H1 (cell line): ENCODE results near the gene PDE4DIP. TPM values are rescaled to one million over a fixed set of nuclear protein-coding genes. Genes with fewer than 3 reads are reported as not detected.
"Not testable (repeated sequence)": the region's sequence is repeated elsewhere in the genome, so short reads cannot be mapped to it uniquely, and the experiment has no call there.

Experiments
- CTCF ChIA-PET: fragments of 300-600 bp; sonication (Branson Sonifier 250); formaldehyde crosslinking; loops from one replicate; lab custom pipeline; 2021; ENCODE audit not compliant: partially characterized antibody; lab: Charles Lee
- POLR2A ChIA-PET: fragments of 300-600 bp; sonication (Branson Sonifier 250); formaldehyde crosslinking; loops from one replicate; lab custom pipeline; 2021; ENCODE audit warnings: inconsistent platforms; ENCODE audit not compliant: partially characterized antibody; lab: Charles Lee
- DNase-seq, 2 experiments: peaks; one replicate each; pipeline versions ENCODE4 v3.0.0 to v3.0.0-alpha.2; 2010 to 2022; ENCODE audit warnings: low spot score in 2 of 2, low read depth in 1 of 2, mixed read lengths in 1 of 2
- FAIRE-seq: peaks from 2 replicates; lab custom pipeline; 2011; peaks lifted over from hg19 to GRCh38; lab: Jason Lieb, UNC
- H2AFZ ChIP-seq: 2 replicates; pipeline ENCODE4 v1.8.1; 2012; ENCODE audit warnings: low read length, inconsistent platforms
- H2AK5ac ChIP-seq: 2 replicates; pipeline ENCODE4 v1.6.1; 2013; ENCODE audit warnings: low read depth, low read length
- H2BK120ac ChIP-seq: replicated peaks from 2 replicates; pipeline ENCODE3; 2013; ENCODE audit warnings: low read depth, low read length, inconsistent platforms
- H2BK12ac ChIP-seq: 2 replicates; pipeline ENCODE4 v1.6.1; 2013; ENCODE audit warnings: low read depth, low read length
- H2BK15ac ChIP-seq: 2 replicates; pipeline ENCODE4 v1.6.1; 2013; ENCODE audit warnings: low read length
- H2BK20ac ChIP-seq: 2 replicates; pipeline ENCODE4 v1.6.1; 2013; ENCODE audit warnings: low read length
- H2BK5ac ChIP-seq: 2 replicates; pipeline ENCODE4 v1.6.1; 2013; ENCODE audit warnings: low read depth, low read length
- H3K14ac ChIP-seq: 2 replicates; pipeline ENCODE4 v1.6.1; 2013; ENCODE audit warnings: inconsistent platforms; ENCODE audit not compliant: insufficient read length
- H3K18ac ChIP-seq: 2 replicates; pipeline ENCODE4 v1.6.1; 2013; ENCODE audit warnings: low read length; ENCODE audit errors: extremely low read depth
- H3K23ac ChIP-seq: 2 replicates; pipeline ENCODE4 v1.6.1; 2013; ENCODE audit warnings: inconsistent platforms; ENCODE audit not compliant: insufficient read length
- H3K23me2 ChIP-seq: 2 replicates; pipeline ENCODE4 v1.6.1; 2013; ENCODE audit warnings: low read depth, low read length
- H3K27ac ChIP-seq: 2 replicates; pipeline ENCODE4 v1.6.1; 2011; ENCODE audit warnings: low read depth, low read length, inconsistent platforms
- H3K27me3 ChIP-seq, 4 experiments: replicated peaks in 1 of 4; 1 replicate in 1 of 4; 2 replicates in 3 of 4; pipeline versions ENCODE4 v1.6.1 to v1.8.1; 2011 to 2013; ENCODE audit warnings: low read length in 3 of 4, mild to moderate bottlenecking in 3 of 4, inconsistent platforms in 2 of 4, mixed read lengths in 2 of 4, moderate library complexity in 1 of 4; ENCODE audit not compliant: control insufficient read depth in 3 of 4, insufficient read depth in 3 of 4; ENCODE audit errors: extremely low read depth in 1 of 4
- H3K36me3 ChIP-seq, 4 experiments: 2 replicates each; pipeline versions ENCODE4 v1.6.1 to v1.8.1; 2011 to 2013; ENCODE audit warnings: mild to moderate bottlenecking in 4 of 4, low read length in 3 of 4, moderate library complexity in 2 of 4, control low read depth in 1 of 4, inconsistent platforms in 1 of 4; ENCODE audit not compliant: insufficient read depth in 4 of 4, control insufficient read depth in 2 of 4
- H3K4ac ChIP-seq: replicated peaks from 2 replicates; pipeline ENCODE3; 2013; ENCODE audit warnings: low read length, low read depth, mixed read lengths, inconsistent platforms; ENCODE audit not compliant: insufficient read length
- H3K4me1 ChIP-seq, 4 experiments: replicated peaks in 1 of 4; 1 replicate in 1 of 4; 2 replicates in 3 of 4; pipeline versions ENCODE4 v1.6.1 to v1.8.1; 2011 to 2013; ENCODE audit warnings: low read length in 3 of 4, inconsistent platforms in 2 of 4, mixed read lengths in 1 of 4; ENCODE audit not compliant: insufficient read depth in 4 of 4, control insufficient read depth in 3 of 4
- H3K4me2 ChIP-seq, 2 experiments: 2 replicates each; pipeline versions ENCODE4 v1.6.1 to v1.8.1; 2011 to 2013; ENCODE audit warnings: low read depth in 2 of 2, low read length in 2 of 2, control low read depth in 1 of 2, inconsistent platforms in 1 of 2, mild to moderate bottlenecking in 1 of 2; ENCODE audit not compliant: insufficient read depth in 1 of 2
- H3K4me3 ChIP-seq, 4 experiments: fragments of 200-600, 300-600 bp in 1 of 4; sonication (generic), shearing (Covaris generic), sonication (Bioruptor Twin) in 1 of 4; 2 replicates each; pipeline versions ENCODE4 v1.5.1 to v1.8.1; 2011 to 2016; ENCODE audit warnings: low read length in 4 of 4, low read depth in 3 of 4, control low read depth in 2 of 4, inconsistent platforms in 2 of 4, mild to moderate bottlenecking in 2 of 4, mixed read lengths in 1 of 4, moderate library complexity in 1 of 4; ENCODE audit not compliant: insufficient read depth in 2 of 4; ENCODE audit errors: extremely low read depth in 1 of 4
- H3K56ac ChIP-seq: replicated peaks from 2 replicates; pipeline ENCODE3; 2013; ENCODE audit warnings: low read depth, mild to moderate bottlenecking, mixed read lengths, low read length, inconsistent platforms; ENCODE audit not compliant: insufficient read length
- H3K79me1 ChIP-seq: 2 replicates; pipeline ENCODE4 v1.6.1; 2013; ENCODE audit warnings: low read depth, low read length, control low read depth
- H3K79me2 ChIP-seq, 2 experiments: 2 replicates each; pipeline versions ENCODE4 v1.6.1 to v1.8.1; 2012 to 2013; ENCODE audit warnings: low read length in 2 of 2, mild to moderate bottlenecking in 2 of 2, inconsistent platforms in 1 of 2; ENCODE audit not compliant: insufficient read depth in 2 of 2, control insufficient read depth in 1 of 2
- H3K9ac ChIP-seq, 4 experiments: replicated peaks in 1 of 4; 1 replicate in 1 of 4; 2 replicates in 3 of 4; pipeline versions ENCODE4 v1.6.1 to v1.8.1; 2011 to 2013; ENCODE audit warnings: low read depth in 3 of 4, low read length in 3 of 4, control low read depth in 2 of 4, mild to moderate bottlenecking in 2 of 4, moderate library complexity in 2 of 4, inconsistent platforms in 1 of 4; ENCODE audit errors: extremely low read depth in 1 of 4
- H3K9me3 ChIP-seq, 2 experiments: 2 replicates each; pipeline versions ENCODE4 v1.6.1 to v1.8.1; 2012 to 2013; ENCODE audit warnings: mild to moderate bottlenecking in 2 of 2, moderate library complexity in 2 of 2, control low read depth in 1 of 2, inconsistent platforms in 1 of 2, low read depth in 1 of 2, low read length in 1 of 2, mixed read lengths in 1 of 2; ENCODE audit not compliant: insufficient read depth in 2 of 2
- H4K20me1 ChIP-seq, 2 experiments: replicated peaks in 1 of 2; 2 replicates each; pipeline versions ENCODE3 to v1.8.1; 2011 to 2013; ENCODE audit warnings: inconsistent platforms in 2 of 2, low read length in 2 of 2, mild to moderate bottlenecking in 1 of 2; ENCODE audit not compliant: insufficient read depth in 2 of 2, control insufficient read depth in 1 of 2
- H4K5ac ChIP-seq: 2 replicates; pipeline ENCODE4 v1.6.1; 2013; ENCODE audit warnings: low read length, low read depth, mixed read lengths, inconsistent platforms; ENCODE audit not compliant: insufficient read length
- H4K8ac ChIP-seq: 2 replicates; pipeline ENCODE4 v1.8.0; 2013; ENCODE audit warnings: mild to moderate bottlenecking, moderate library complexity, low read length, inconsistent platforms; ENCODE audit not compliant: insufficient read depth; ENCODE audit errors: extremely low read depth
- H4K91ac ChIP-seq: replicated peaks from 2 replicates; pipeline ENCODE3; 2013; ENCODE audit warnings: low read length, mixed read lengths, inconsistent platforms; ENCODE audit not compliant: insufficient read length
- WGBS, 2 experiments: shearing (Covaris generic) in 1 of 2; methylation state at CpG; one replicate each; pipeline versions ENCODE4 v1.1.6 to v1.1.7; 2013 to 2015; ENCODE audit warnings: low lambda C conversion rate in 2 of 2, mixed read lengths in 2 of 2, inconsistent platforms in 1 of 2, low coverage in 1 of 2, missing lambda C conversion rate in 1 of 2; ENCODE audit not compliant: insufficient replicate concordance in 2 of 2, insufficient coverage in 1 of 2, insufficient read length in 1 of 2; ENCODE audit errors: extremely low coverage in 1 of 2, missing lambda C conversion rate in 1 of 2; 5-methylcytosine and 5-hydroxymethylcytosine counted together
- polyA plus RNA-seq, 7 experiments: library from polyadenylated mRNA; depleted of rRNA in 3 of 7; stranded (reverse) in 5 of 7; unstranded in 2 of 7; fragments of >200 nt in 5 of 7; fragments of 200-250 nt in 2 of 7; gene quantifications; 1 replicate in 5 of 7; 2 replicates in 1 of 7; 4 replicates in 1 of 7; pipeline versions ENCODE4 v1.2.1 to v1.2.3, GENCODE V29; 2011 to 2013; ENCODE audit warnings: missing spikeins in 2 of 7, mixed read lengths in 2 of 7
- total RNA-seq: library from RNA; stranded (reverse); fragmentation: NEBNext Ultra II Directional; extraction: Animal tissue kit (Norgen Biotek cat#: 25700); gene quantifications from 2 replicates; pipeline ENCODE4 v1.2.1, GENCODE V29; 2021

Gene PDE4DIP
- total and polyA plus RNA-seq, 2 of the 8 experiments (the other 6 are each of a cell fraction or from before 2014, with no cell fraction given), result 8.4 to 40.5 TPM

GRCh38 chr1:148967580-148967979, 123.4 kb downstream of the PDE4DIP start:
- H4K5ac ChIP-seq, H3K79me1 ChIP-seq, POLR2A ChIA-PET, H3K4ac ChIP-seq, DNase-seq, H3K23me2 ChIP-seq, H3K9ac ChIP-seq, H3K56ac ChIP-seq, H3K36me3 ChIP-seq, H3K79me2 ChIP-seq, H3K18ac ChIP-seq, H3K27me3 ChIP-seq, H4K20me1 ChIP-seq, H3K4me2 ChIP-seq, H3K14ac ChIP-seq, FAIRE-seq, H4K8ac ChIP-seq, H3K4me1 ChIP-seq, CTCF ChIA-PET, H2BK5ac ChIP-seq, H4K91ac ChIP-seq, H2BK120ac ChIP-seq, H3K4me3 ChIP-seq, H2AK5ac ChIP-seq, H3K23ac ChIP-seq, H2BK15ac ChIP-seq, H2AFZ ChIP-seq, H3K27ac ChIP-seq, H2BK12ac ChIP-seq, H2BK20ac ChIP-seq, H3K9me3 ChIP-seq: not testable (repeated sequence)
- no CpG with 5 or more reads among the region's 2 CpGs for WGBS, 2 experiments

GRCh38 chr1:148968682-148969081, 124.5 kb downstream of the PDE4DIP start:
- H2BK20ac ChIP-seq, H3K4me3 ChIP-seq, H2BK5ac ChIP-seq, H3K4me2 ChIP-seq, H3K23me2 ChIP-seq, H3K79me1 ChIP-seq, H3K18ac ChIP-seq, H3K79me2 ChIP-seq, POLR2A ChIA-PET, H3K4ac ChIP-seq, H4K20me1 ChIP-seq, H3K14ac ChIP-seq, DNase-seq, H3K27me3 ChIP-seq, H2BK120ac ChIP-seq, H4K5ac ChIP-seq, H2AFZ ChIP-seq, FAIRE-seq, H4K91ac ChIP-seq, H3K4me1 ChIP-seq, H3K56ac ChIP-seq, H3K23ac ChIP-seq, H3K9me3 ChIP-seq, H2BK15ac ChIP-seq, H2BK12ac ChIP-seq, H3K9ac ChIP-seq, CTCF ChIA-PET, H2AK5ac ChIP-seq, H3K36me3 ChIP-seq, H4K8ac ChIP-seq, H3K27ac ChIP-seq: not testable (repeated sequence)
- WGBS, 2 experiments, result 100% methylated on average over 1 of the region's 3 CpGs; no CpG with 5 or more reads in 1 of the 2 experiments
